ENCODE data around the gene SEC63.
"Not testable (repeated sequence)": the region's sequence is repeated elsewhere in the genome, so short reads cannot be mapped to it uniquely, and the experiment has no call there.

Gene SEC63

DNA sequence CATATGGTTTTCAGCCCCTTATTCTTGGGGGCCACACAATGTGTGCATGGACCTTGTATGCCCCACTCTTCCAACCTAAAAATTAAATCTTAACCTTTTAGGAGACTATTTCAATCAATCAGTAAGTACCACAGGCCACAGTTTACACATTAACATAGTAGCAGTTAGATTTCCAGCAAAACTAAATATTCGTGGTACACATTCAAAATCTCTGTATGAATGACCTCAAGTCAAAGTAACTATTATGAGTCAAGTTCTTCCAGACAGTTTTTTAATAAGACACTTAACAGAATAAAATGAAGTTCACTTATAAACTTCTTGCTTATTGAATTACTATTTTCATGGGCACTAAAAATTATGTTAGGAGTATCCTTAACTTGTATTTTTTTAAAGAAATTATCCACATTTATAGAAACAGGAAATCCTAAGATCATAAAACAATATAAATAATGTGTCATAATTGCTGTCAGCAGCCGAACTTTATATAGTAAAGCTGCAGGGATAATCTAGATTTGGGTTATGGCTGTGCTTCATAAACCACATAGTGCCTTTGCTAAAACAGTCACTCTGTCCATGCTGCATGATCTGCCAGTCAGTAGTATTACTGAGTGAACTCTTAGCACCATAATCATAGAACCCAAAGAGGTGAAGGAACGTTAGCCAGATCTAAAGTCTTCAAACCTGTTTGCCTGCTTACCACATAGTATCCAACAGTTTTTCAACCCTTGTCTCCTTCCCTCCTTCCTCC is 21.7 kb downstream of the SEC63 start:
- Histone ChIP-seq H3K27me3 (replicated peaks; ENCODE audit: control insufficient read depth, insufficient read depth, low read length, poor library complexity, severe bottlenecking) (no peaks in the 10 kb centered on the region), H3K27ac (ENCODE audit: insufficient read depth, low read length, poor library complexity, severe bottlenecking) (no peak overlapping the region), H3K36me3 (ENCODE audit: control insufficient read depth, insufficient read depth, low read length) (no peaks in the 10 kb centered on the region), H3K4me3 (ENCODE audit: insufficient read depth, low read depth, low read length, poor library complexity, severe bottlenecking) (no peak overlapping the region), H3K9me3 (ENCODE audit: control insufficient read depth, low read length) (no peaks in the 10 kb centered on the region), H3K4me1 (ENCODE audit: control insufficient read depth, insufficient read depth, low read length, poor library complexity, severe bottlenecking) (no peaks in the 10 kb centered on the region)
- DNase-seq, result no peak

- DNase-seq; H3K4me1 ChIP-seq (ENCODE audit: control insufficient read depth, insufficient read depth, low read length, poor library complexity, severe bottlenecking); H3K27me3 ChIP-seq (replicated peaks; ENCODE audit: control insufficient read depth, insufficient read depth, low read length, poor library complexity, severe bottlenecking); H3K4me3 ChIP-seq (ENCODE audit: insufficient read depth, low read depth, low read length, poor library complexity, severe bottlenecking); H3K27ac ChIP-seq (ENCODE audit: insufficient read depth, low read length, poor library complexity, severe bottlenecking); H3K36me3 ChIP-seq (ENCODE audit: control insufficient read depth, insufficient read depth, low read length); H3K9me3 ChIP-seq (ENCODE audit: control insufficient read depth, low read length): not testable (repeated sequence)
These were observed 23.8 kb downstream of the SEC63 start for GRCh38 chr6:107934229-107934628.

GRCh38 chr6:107932580-107932979 is 25.4 kb downstream of the SEC63 start:
- no peak overlapping the region for H3K27ac ChIP-seq (ENCODE audit: insufficient read depth, low read length, poor library complexity, severe bottlenecking)
- no peaks in the 10 kb centered on the region for H3K9me3 ChIP-seq (ENCODE audit: control insufficient read depth, low read length)
- no peaks in the 10 kb centered on the region for H3K4me1 ChIP-seq (ENCODE audit: control insufficient read depth, insufficient read depth, low read length, poor library complexity, severe bottlenecking)
- H3K36me3 ChIP-seq (ENCODE audit: control insufficient read depth, insufficient read depth, low read length), result peaks cover 11% of the 10 kb centered on the region
- DNase-seq, result no peak
- H3K27me3 ChIP-seq (replicated peaks; ENCODE audit: control insufficient read depth, insufficient read depth, low read length, poor library complexity, severe bottlenecking), result no peaks in the 10 kb centered on the region
- H3K4me3 ChIP-seq (ENCODE audit: insufficient read depth, low read depth, low read length, poor library complexity, severe bottlenecking), result no peak overlapping the region

- no peak for DNase-seq
- Histone ChIP-seq H3K27me3 (replicated peaks; ENCODE audit: control insufficient read depth, insufficient read depth, low read length, poor library complexity, severe bottlenecking) (no peaks in the 10 kb centered on the region), H3K27ac (ENCODE audit: insufficient read depth, low read length, poor library complexity, severe bottlenecking) (no peak overlapping the region), H3K36me3 (ENCODE audit: control insufficient read depth, insufficient read depth, low read length) (peaks cover 13% of the 10 kb centered on the region), H3K9me3 (ENCODE audit: control insufficient read depth, low read length) (no peaks in the 10 kb centered on the region), H3K4me1 (ENCODE audit: control insufficient read depth, insufficient read depth, low read length, poor library complexity, severe bottlenecking) (no peaks in the 10 kb centered on the region), H3K4me3 (ENCODE audit: insufficient read depth, low read depth, low read length, poor library complexity, severe bottlenecking) (no peak overlapping the region)
These were observed 26.1 kb downstream of the SEC63 start for GRCh38 chr6:107931894-107932293.

DNA sequence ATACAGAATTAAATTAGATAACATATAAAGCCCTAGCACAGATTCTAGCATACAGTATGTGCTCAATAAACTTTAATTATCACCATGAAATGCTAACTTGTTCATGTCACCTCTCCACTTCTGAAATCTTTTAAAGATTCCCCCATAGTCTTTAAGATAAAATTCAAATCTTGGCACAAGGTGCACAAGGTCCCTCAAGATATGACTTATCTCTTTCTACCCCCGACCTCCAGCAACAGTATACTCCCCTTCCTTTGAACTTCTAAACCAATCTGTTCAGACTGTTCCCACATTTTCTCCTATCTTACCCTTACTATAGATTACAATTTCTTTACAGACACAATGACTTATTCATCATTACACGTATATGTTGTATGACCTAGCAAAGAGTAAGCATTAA is 29.0 kb downstream of the SEC63 start:
- DNase-seq, result no peak
- no peaks in the 10 kb centered on the region for H3K9me3 ChIP-seq (ENCODE audit: control insufficient read depth, low read length)
- H3K27ac ChIP-seq (ENCODE audit: insufficient read depth, low read length, poor library complexity, severe bottlenecking), result no peak overlapping the region
- H3K27me3 ChIP-seq (replicated peaks; ENCODE audit: control insufficient read depth, insufficient read depth, low read length, poor library complexity, severe bottlenecking), result no peaks in the 10 kb centered on the region
- H3K36me3 ChIP-seq (ENCODE audit: control insufficient read depth, insufficient read depth, low read length), result peaks cover 18% of the 10 kb centered on the region
- no peak overlapping the region for H3K4me3 ChIP-seq (ENCODE audit: insufficient read depth, low read depth, low read length, poor library complexity, severe bottlenecking)
- no peaks in the 10 kb centered on the region for H3K4me1 ChIP-seq (ENCODE audit: control insufficient read depth, insufficient read depth, low read length, poor library complexity, severe bottlenecking)

DNA sequence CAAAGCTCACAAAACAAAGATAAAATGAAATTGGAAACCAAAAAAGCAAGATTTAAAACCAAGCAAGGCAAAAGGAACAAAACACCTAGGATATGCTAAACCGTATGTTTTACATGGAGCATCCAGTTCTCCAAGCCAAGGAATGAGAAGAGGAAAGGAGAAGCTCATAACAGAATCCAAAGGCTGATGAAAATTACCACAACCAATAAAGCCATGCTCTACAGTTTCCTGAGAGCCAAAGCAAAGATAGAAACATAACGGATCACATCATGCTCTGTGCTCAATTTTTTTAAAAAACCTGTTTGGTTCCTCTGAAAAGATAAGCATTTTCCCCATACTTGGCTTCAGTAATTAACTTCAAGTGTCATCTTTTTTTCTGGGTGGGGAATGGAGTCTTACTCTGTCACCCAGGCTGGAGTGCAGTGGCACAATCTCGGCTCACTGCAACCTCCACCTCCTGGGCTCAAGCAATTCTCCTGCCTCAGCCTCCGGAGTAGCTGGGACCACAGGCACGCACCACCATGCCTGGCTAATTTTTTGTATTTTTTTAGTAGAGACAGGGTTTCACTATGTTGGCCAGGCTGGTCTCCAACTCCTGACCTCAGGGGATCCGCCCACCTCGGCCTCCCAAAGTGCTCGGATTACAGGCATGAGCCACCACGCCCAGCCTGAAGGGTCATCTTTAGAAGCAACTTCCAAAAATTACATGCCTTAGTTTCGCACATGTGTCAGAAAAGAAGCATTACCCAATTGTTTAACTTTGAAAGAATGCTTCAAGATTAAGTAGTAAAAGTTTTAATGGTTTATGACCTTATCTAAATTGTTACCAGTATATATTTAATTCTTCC is 31.1 kb downstream of the SEC63 start:
- H3K9me3 ChIP-seq (ENCODE audit: control insufficient read depth, low read length); H3K4me3 ChIP-seq (ENCODE audit: insufficient read depth, low read depth, low read length, poor library complexity, severe bottlenecking); H3K4me1 ChIP-seq (ENCODE audit: control insufficient read depth, insufficient read depth, low read length, poor library complexity, severe bottlenecking); H3K27ac ChIP-seq (ENCODE audit: insufficient read depth, low read length, poor library complexity, severe bottlenecking); DNase-seq; H3K27me3 ChIP-seq (replicated peaks; ENCODE audit: control insufficient read depth, insufficient read depth, low read length, poor library complexity, severe bottlenecking): not testable (repeated sequence)
- peaks cover 18% of the 10 kb centered on the region for H3K36me3 ChIP-seq (ENCODE audit: control insufficient read depth, insufficient read depth, low read length)

DNA sequence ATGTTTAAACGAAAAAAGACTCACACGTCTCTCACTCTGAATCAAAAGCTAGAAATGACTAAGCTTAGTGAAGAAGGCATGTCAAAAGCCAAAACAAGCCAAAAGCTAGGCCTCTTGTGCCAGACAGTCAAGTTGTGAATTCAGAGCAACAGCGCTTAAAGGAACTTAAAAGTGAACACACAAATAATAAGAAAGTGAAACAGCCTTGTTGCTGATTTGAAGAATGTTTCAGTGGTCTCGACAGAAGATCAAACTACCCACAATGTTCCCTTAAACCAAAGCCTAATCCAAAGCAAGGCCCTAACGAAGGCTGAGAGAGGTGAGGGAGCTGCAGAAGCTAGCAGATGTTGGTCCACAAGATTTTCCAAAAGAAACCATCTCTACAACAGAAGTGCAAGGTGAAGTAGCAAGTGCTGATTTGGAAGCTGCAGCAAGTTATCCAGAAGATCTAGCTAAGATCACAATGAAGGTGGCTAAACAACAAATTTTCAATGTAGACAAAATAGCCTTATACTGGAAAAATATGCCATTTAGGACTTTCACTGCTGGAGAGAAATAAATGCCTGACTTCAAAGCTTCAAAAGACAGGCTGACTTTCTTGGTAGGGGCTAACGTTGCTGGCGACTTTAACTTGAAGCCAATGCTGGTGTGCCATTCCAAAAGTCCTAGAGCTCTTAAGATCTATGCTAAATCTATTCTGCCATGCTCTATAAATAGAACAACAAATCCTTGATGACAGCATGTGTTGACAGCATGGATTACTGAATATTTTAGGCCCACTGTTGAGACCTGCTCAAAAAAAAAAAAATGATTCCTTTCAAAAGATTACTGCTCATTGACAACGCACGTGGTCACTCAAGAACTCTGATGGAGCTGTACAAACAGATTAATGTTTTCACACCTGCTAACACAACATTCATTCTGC is 40.3 kb downstream of the SEC63 start:
- H3K27ac ChIP-seq (ENCODE audit: insufficient read depth, low read length, poor library complexity, severe bottlenecking), result no peak overlapping the region
- peaks cover 6% of the 10 kb centered on the region for H3K9me3 ChIP-seq (ENCODE audit: control insufficient read depth, low read length)
- H3K4me3 ChIP-seq (ENCODE audit: insufficient read depth, low read depth, low read length, poor library complexity, severe bottlenecking), result no peak overlapping the region
- H3K27me3 ChIP-seq (replicated peaks; ENCODE audit: control insufficient read depth, insufficient read depth, low read length, poor library complexity, severe bottlenecking), result no peaks in the 10 kb centered on the region
- no peaks in the 10 kb centered on the region for H3K4me1 ChIP-seq (ENCODE audit: control insufficient read depth, insufficient read depth, low read length, poor library complexity, severe bottlenecking)
- no peak for DNase-seq
- H3K36me3 ChIP-seq (ENCODE audit: control insufficient read depth, insufficient read depth, low read length), result peaks cover 38% of the 10 kb centered on the region

DNA sequence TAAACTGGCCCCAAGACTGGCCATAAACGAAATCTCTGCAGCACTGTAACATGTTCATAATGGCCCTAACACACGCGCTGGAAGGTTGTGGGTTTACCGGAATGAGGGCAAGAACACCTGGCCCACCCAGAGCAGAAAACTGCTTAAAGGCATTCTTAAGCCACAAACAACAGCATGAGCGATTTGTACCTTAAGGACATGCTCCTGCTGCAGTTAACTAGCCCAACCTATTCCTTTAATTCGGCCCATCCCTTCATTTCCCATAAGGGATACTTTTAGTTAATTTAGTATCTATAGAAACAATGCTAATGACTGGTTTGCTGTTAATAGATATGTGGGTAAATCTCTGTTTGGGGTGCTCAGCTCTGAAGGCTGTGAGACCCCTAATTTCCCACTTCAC is 41.0 kb downstream of the SEC63 start:
- peaks cover 46% of the 10 kb centered on the region for H3K36me3 ChIP-seq (ENCODE audit: control insufficient read depth, insufficient read depth, low read length)
- H3K27me3 ChIP-seq (replicated peaks; ENCODE audit: control insufficient read depth, insufficient read depth, low read length, poor library complexity, severe bottlenecking); H3K4me1 ChIP-seq (ENCODE audit: control insufficient read depth, insufficient read depth, low read length, poor library complexity, severe bottlenecking); H3K9me3 ChIP-seq (ENCODE audit: control insufficient read depth, low read length); DNase-seq; H3K27ac ChIP-seq (ENCODE audit: insufficient read depth, low read length, poor library complexity, severe bottlenecking); H3K4me3 ChIP-seq (ENCODE audit: insufficient read depth, low read depth, low read length, poor library complexity, severe bottlenecking): not testable (repeated sequence)

GRCh38 chr6:107911692-107912091 is 46.3 kb downstream of the SEC63 start:
- Histone ChIP-seq H3K9me3 (ENCODE audit: control insufficient read depth, low read length) (no peaks in the 10 kb centered on the region), H3K27ac (ENCODE audit: insufficient read depth, low read length, poor library complexity, severe bottlenecking) (no peak overlapping the region), H3K4me1 (ENCODE audit: control insufficient read depth, insufficient read depth, low read length, poor library complexity, severe bottlenecking) (no peaks in the 10 kb centered on the region), H3K36me3 (ENCODE audit: control insufficient read depth, insufficient read depth, low read length) (peaks cover 41% of the 10 kb centered on the region), H3K27me3 (replicated peaks; ENCODE audit: control insufficient read depth, insufficient read depth, low read length, poor library complexity, severe bottlenecking) (no peaks in the 10 kb centered on the region), H3K4me3 (ENCODE audit: insufficient read depth, low read depth, low read length, poor library complexity, severe bottlenecking) (no peak overlapping the region)
- no peak for DNase-seq
